Fibroblast of mammary gland (primary cell): ENCODE results near the gene ARX.
A peak's percentile ranks its signal among the peaks of the same experiment; 100 is the strongest.

Source experiments
- DNase-seq: peaks from one replicate; pipeline ENCODE4 v3.0.0-alpha.2; 2010; ENCODE audit warnings: low read depth
- H3K4me3 ChIP-seq: 2 replicates; pipeline ENCODE4 v1.5.1; 2011; ENCODE audit warnings: low read depth, mild to moderate bottlenecking, low read length, moderate library complexity; ENCODE audit not compliant: control insufficient read depth
- CTCF ChIP-seq: conservative IDR thresholded peaks from 2 replicates; pipeline ENCODE4 v1.5.1; 2011; ENCODE audit warnings: low read depth, low read length, inconsistent platforms; ENCODE audit not compliant: control insufficient read depth, insufficient read depth

Gene ARX

GRCh38 chrX:24963823-24964222 is 51.9 kb downstream of the ARX start:
- DNase-seq = no peak
- no peak for TF ChIP-seq CTCF
- no peak overlapping the region for H3K4me3 ChIP-seq

DNA sequence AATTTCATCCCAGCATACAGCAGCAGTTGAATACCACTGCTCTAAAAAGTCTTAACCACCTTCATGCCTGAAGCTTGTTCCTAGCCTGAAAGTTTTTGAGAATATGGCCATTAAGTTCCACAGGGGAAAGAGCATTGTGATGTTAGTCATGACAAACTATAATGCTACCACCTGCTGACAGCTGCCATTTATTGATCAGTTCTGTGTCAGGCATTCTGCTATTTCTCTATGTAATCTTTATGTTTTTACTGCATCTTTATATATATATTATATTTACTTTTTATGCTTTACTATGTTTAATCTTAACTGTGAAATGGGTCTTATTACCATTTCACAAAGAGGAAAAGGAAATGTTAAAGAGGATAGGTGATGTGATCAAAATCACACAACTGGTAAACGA is 54.0 kb downstream of the ARX start:
- DNase-seq = no peak
- no peak for TF ChIP-seq CTCF
- H3K4me3 ChIP-seq = no peak overlapping the region

DNA sequence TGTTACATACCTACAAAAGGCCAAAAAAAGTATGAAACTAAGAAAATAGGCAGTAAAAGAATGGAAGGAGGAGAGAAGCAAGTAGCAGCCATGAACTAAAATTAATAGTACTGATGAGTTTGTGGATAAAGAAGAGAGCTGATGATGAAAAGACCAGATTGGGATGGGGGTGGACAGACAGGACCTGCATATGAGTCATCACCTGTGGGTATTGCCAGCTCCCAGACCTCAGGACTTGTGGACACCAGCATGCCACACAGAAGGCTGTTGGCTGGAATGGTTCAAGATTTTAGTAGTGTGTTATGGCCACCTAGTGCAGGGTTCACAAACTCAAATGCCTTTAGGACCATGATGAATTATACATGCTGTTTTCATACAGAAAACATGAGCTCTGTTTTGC is 58.9 kb downstream of the ARX start:
- H3K4me3 ChIP-seq = no peak overlapping the region
- DNase-seq = peak; percentile 53
- no peak for TF ChIP-seq CTCF

GRCh38 chrX:24955372-24955930 is 60.3 kb downstream of the ARX start:
- no peak for DNase-seq
- no peak overlapping the region for H3K4me3 ChIP-seq
- no peak for TF ChIP-seq CTCF

GRCh38 chrX:24954732-24955131 is 61.0 kb downstream of the ARX start:
- no peak overlapping the region for H3K4me3 ChIP-seq
- DNase-seq = no peak
- no peak for TF ChIP-seq CTCF
